Ishikawa (cell line): ENCODE data around the gene SEC63.

Experiments used
- CEBPB ChIP-seq: IDR thresholded peaks from 2 replicates; pipeline ENCODE4 v1.6.1; 2012
- CREB1 ChIP-seq: IDR thresholded peaks from 2 replicates; pipeline ENCODE4 v1.6.1; 2012; ENCODE audit warnings: low read depth
- EGR1 ChIP-seq: IDR thresholded peaks from 2 replicates; pipeline ENCODE4 v1.6.1; 2012
- EP300 ChIP-seq: IDR thresholded peaks from 2 replicates; pipeline ENCODE4 v1.6.1; 2012; ENCODE audit warnings: borderline replicate concordance
- FOXM1 ChIP-seq: IDR thresholded peaks from 2 replicates; pipeline ENCODE4 v1.6.1; 2012; ENCODE audit warnings: low read depth, borderline replicate concordance
- MAX ChIP-seq: IDR thresholded peaks from 2 replicates; pipeline ENCODE4 v1.6.1; 2012
- NFIC ChIP-seq: IDR thresholded peaks from 2 replicates; pipeline ENCODE4 v1.6.1; 2012
- RAD21 ChIP-seq: IDR thresholded peaks from 2 replicates; pipeline ENCODE4 v1.6.1; 2012; ENCODE audit warnings: low read depth
- REST ChIP-seq: IDR thresholded peaks from 2 replicates; pipeline ENCODE4 v1.6.1; 2012; ENCODE audit warnings: low read depth, mild to moderate bottlenecking
- TAF1 ChIP-seq: IDR thresholded peaks from 2 replicates; pipeline ENCODE4 v1.6.1; 2012; ENCODE audit warnings: low read depth, mild to moderate bottlenecking
- TCF12 ChIP-seq: IDR thresholded peaks from 2 replicates; pipeline ENCODE4 v1.6.1; 2012; ENCODE audit warnings: low read depth
- TEAD4 ChIP-seq: IDR thresholded peaks from 2 replicates; pipeline ENCODE4 v1.6.1; 2012
- USF1 ChIP-seq: IDR thresholded peaks from 2 replicates; pipeline ENCODE4 v1.6.1; 2012
- YY1 ChIP-seq: IDR thresholded peaks from 2 replicates; pipeline ENCODE4 v1.6.1; 2012; ENCODE audit warnings: low read depth
- ZBTB7A ChIP-seq: IDR thresholded peaks from 2 replicates; pipeline ENCODE4 v1.6.1; 2012; ENCODE audit warnings: low read depth

The SEC63 gene

GRCh38 chr6:107822176-107823046, 135.6 kb downstream of the SEC63 start:
- TF ChIP-seq ZBTB7A, result no peak
- TF ChIP-seq CREB1, result no peak
- no peak for TF ChIP-seq CEBPB
- no peak for TF ChIP-seq RAD21
- TF ChIP-seq TCF12, result no peak
- TF ChIP-seq REST, result no peak
- no peak for TF ChIP-seq TEAD4
- TF ChIP-seq MAX, result no peak
- no peak for TF ChIP-seq TAF1

GRCh38 chr6:107821591-107821990, 136.4 kb downstream of the SEC63 start:
- no peak for TF ChIP-seq TEAD4
- TF ChIP-seq TAF1, result no peak
- TF ChIP-seq YY1, result no peak
- TF ChIP-seq USF1, result no peak
- TF ChIP-seq CEBPB, result no peak
- TF ChIP-seq EGR1, result no peak
- TF ChIP-seq TCF12, result no peak

GRCh38 chr6:107820338-107821261, 137.4 kb downstream of the SEC63 start:
- no peak for TF ChIP-seq CREB1
- TF ChIP-seq TEAD4, result no peak
- no peak for TF ChIP-seq TCF12
- peak; percentile 56 for TF ChIP-seq NFIC
- TF ChIP-seq RAD21, result no peak
- TF ChIP-seq TAF1, result no peak
- TF ChIP-seq USF1, result no peak
- no peak for TF ChIP-seq CEBPB
- TF ChIP-seq REST, result no peak

GRCh38 chr6:107819964-107820337, 138.1 kb downstream of the SEC63 start:
- TF ChIP-seq RAD21 (no peak), EGR1 (no peak), EP300 (no peak), ZBTB7A (no peak), REST (no peak), CEBPB (no peak), TAF1 (no peak), FOXM1 (no peak), USF1 (no peak), TCF12 (no peak), TEAD4 (no peak), MAX (no peak), CREB1 (no peak)
